ENCODE results near the gene MTX1.

MTX1 gene

DNA sequence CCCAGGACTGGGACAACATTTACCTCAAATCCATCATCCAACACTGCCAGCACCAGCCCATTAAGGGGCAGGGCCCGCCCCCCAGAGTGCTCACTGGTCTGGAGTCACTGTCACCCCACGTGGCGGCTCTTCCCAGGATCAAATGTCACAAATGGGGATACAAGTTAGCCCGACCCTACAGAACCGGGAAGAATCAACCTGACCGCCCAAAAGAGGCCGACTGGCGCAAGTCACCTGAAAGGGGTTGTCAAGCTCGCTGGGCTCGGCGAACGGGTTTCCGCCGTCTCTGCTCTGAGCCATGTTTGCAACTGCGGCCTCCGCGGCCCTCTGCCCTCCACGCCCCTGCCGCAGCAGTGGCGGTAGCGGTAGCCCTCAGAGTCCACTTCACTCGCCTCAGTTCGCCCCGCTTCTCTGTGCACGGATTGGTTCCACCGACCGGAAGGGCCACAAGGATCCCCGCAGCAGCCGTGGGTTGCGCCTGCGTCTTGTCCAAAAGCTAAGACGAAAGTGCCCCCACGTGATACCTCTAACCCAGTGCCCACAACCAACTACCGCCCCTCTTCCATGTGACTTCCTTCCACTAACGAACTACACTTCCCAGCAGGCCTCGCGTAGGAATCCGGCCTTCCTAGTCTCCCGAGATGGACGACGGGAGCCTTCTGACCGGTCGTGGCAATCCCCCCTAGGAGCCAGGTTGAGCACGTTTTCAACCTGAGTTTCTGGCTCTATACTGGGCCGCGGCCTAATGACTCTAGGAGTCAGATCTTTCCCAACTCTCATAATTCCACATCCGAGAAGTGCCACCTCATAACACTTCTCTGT is 53.6 kb downstream of the MTX1 start, which contains the start of gene SCAMP3:
TSS of gene SCAMP3 (minus strand) at position 509 of the 822 bp plus-strand sequence. CDS start at position 300, 209 bp downstream.
- peak; percentile 98 for DNase-seq (ENCODE audit: low spot score)

DNA sequence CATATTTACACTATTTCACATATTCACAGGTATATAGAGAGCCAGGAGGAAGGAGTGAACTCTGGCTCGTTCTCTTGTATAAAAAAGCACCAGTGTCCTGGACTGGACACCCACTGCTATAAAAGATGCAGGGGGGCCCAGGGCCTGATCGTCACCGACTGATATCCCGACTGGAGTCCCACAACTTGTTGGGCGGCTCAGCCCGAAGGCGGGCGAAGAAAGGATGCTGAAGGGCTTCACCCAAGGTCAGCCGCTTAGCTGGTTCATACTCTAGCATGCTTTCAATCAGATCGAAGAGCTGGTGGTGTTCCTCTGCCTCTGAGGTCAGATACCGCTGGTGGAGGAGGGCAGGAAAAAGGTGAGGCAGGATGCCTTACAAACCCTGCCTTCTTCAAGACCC is 54.6 kb downstream of the MTX1 start:
- no peak for DNase-seq (ENCODE audit: low spot score)

Data from AG20443 (cell line).